ENCODE results near the gene ATP5F1D. TPM values are rescaled to one million over a fixed set of nuclear protein-coding genes. Genes with fewer than 3 reads are reported as not detected.

Gene ATP5F1D
- total RNA-seq, 1 experiment from 2014 or later: 157 TPM

DNA sequence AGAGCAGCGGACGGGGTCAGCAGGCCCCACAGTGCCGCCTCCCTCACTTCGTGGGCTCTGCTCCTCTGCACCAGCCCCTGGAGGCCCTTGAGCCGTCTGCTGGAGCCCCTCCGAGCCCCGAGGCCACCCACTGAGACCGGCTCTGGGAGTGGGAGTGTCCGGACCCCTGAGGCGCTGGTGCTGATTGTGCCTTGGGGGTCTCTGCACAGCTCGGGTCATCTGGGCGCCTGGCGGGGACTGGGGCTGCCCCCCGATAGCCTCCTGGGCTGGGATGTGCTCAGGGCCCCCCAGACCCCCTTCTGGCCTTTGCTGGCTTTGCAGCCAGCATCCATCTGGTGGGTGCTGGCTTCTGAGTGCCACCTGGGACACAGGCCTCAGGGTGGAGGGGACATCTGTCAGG lies 19.2 kb upstream of the ATP5F1D start:
- H3K36me3 ChIP-seq (ENCODE audit: low read depth): no peaks in the 10 kb centered on the region
- H3K27me3 ChIP-seq (ENCODE audit: insufficient read depth, low read depth): no peaks in the 10 kb centered on the region
- H4K20me1 ChIP-seq (ENCODE audit: insufficient read depth): peaks cover 11% of the 10 kb centered on the region; the same call in 1 of the 2 replicates
- intact Hi-C loops (cut with micrococcal nuclease; ENCODE audit: unreplicated experiment): no loop called here
- H3K9me2 ChIP-seq (ENCODE audit: insufficient read depth): no peaks in the 10 kb centered on the region
- no peak overlapping the region for H3K4me3 ChIP-seq
- H2AFZ ChIP-seq: no peak overlapping the region
- TF ChIP-seq, protein P1, sequence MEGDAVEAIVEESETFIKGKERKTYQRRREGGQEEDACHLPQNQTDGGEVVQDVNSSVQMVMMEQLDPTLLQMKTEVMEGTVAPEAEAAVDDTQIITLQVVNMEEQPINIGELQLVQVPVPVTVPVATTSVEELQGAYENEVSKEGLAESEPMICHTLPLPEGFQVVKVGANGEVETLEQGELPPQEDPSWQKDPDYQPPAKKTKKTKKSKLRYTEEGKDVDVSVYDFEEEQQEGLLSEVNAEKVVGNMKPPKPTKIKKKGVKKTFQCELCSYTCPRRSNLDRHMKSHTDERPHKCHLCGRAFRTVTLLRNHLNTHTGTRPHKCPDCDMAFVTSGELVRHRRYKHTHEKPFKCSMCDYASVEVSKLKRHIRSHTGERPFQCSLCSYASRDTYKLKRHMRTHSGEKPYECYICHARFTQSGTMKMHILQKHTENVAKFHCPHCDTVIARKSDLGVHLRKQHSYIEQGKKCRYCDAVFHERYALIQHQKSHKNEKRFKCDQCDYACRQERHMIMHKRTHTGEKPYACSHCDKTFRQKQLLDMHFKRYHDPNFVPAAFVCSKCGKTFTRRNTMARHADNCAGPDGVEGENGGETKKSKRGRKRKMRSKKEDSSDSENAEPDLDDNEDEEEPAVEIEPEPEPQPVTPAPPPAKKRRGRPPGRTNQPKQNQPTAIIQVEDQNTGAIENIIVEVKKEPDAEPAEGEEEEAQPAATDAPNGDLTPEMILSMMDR (conservative IDR thresholded peaks at IDR 0.05): no peak
- no peak for TF ChIP-seq EZH2 (IDR thresholded peaks at IDR 0.05; ENCODE audit: low read depth)
- DNase-seq: no peak
- no peak overlapping the region for H3K27ac ChIP-seq
- peaks cover 15% of the 10 kb centered on the region for H3K79me2 ChIP-seq (ENCODE audit: low read depth)
- BruUV-seq (replicated peaks): no TSS peak
- no peak overlapping the region for H3K4me2 ChIP-seq
- POLR2A ChIA-PET (ENCODE audit: unreplicated experiment): no interaction called here
- H3K4me1 ChIP-seq (replicated peaks; ENCODE audit: insufficient read depth): 0 out of 2 replicates have a peak, but pooled peaks cover under 1% of the 10 kb centered on the region
- H3K9me3 ChIP-seq (ENCODE audit: insufficient read depth, low read depth): no peaks in the 10 kb centered on the region
- CTCF ChIA-PET: no interaction called here
- no peaks in the 10 kb centered on the region for H3F3A ChIP-seq (ENCODE audit: insufficient read depth, low read depth)

DNA sequence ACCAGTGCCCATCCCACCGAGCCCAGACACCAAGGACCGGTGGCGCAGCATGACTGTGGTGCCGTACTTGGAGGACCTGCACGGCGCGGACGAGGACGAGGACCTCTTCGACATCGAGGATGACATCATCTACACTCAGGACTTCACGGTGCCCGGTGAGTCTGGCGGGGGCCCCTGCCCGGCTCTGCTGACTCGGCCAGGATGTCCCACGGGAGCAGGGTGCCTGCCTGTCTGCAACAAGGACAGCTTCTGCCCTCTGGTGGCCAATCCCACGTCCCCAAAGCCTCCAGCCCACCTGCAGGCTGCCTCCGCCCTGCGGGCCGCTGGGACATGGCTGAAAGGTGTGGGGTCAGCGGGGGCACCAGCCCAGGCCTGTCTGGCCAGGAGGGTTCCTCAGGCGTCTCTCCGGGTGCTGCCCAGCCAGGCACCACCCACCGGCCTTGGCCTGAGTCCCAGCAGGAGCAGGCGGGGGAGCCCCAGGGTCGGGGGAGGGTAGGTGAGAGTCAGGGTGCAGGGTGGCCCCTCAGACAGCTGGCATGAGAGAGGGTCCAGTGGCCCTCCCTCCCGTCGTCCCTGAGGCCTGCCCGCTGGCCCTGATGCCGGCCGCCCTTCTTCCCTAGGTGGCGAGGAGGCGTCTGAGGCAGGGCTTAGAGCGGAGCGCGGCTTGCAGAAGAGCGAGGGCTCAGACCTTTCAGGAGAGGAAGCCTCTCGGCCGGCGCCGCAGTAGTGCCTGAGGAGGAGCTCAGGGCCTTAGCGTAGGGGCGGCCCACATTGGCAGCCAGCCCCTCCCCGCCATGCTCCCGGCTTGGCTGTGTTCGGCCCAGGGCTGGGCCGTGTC lies 18.3 kb upstream of the ATP5F1D start:
- H3K9me2 ChIP-seq (ENCODE audit: insufficient read depth): no peaks in the 10 kb centered on the region
- no peak overlapping the region for H2AFZ ChIP-seq
- BruUV-seq (replicated peaks): no TSS peak
- TF ChIP-seq EZH2 (IDR thresholded peaks at IDR 0.05; ENCODE audit: low read depth): no peak
- TF ChIP-seq, protein P1 (conservative IDR thresholded peaks at IDR 0.05): peak; percentile 51; the same call in 1 of the 2 replicates
- H3K4me1 ChIP-seq (replicated peaks; ENCODE audit: insufficient read depth): no peaks in the 10 kb centered on the region
- no peak for DNase-seq
- H3K4me2 ChIP-seq: no peak overlapping the region
- no peaks in the 10 kb centered on the region for H3K36me3 ChIP-seq (ENCODE audit: low read depth)
- H3K27me3 ChIP-seq (ENCODE audit: insufficient read depth, low read depth): no peaks in the 10 kb centered on the region
- peaks cover 11% of the 10 kb centered on the region; the same call in 1 of the 2 replicates for H4K20me1 ChIP-seq (ENCODE audit: insufficient read depth)
- no peak overlapping the region for H3K27ac ChIP-seq
- POLR2A ChIA-PET (ENCODE audit: unreplicated experiment): no interaction called here
- no peak overlapping the region for H3K4me3 ChIP-seq
- H3K9me3 ChIP-seq (ENCODE audit: insufficient read depth, low read depth): no peaks in the 10 kb centered on the region
- H3F3A ChIP-seq (ENCODE audit: insufficient read depth, low read depth): no peaks in the 10 kb centered on the region
- H3K79me2 ChIP-seq (ENCODE audit: low read depth): peaks cover 6% of the 10 kb centered on the region
- intact Hi-C loops (cut with micrococcal nuclease; ENCODE audit: unreplicated experiment): no loop called here
- CTCF ChIA-PET: no interaction called here

DNA sequence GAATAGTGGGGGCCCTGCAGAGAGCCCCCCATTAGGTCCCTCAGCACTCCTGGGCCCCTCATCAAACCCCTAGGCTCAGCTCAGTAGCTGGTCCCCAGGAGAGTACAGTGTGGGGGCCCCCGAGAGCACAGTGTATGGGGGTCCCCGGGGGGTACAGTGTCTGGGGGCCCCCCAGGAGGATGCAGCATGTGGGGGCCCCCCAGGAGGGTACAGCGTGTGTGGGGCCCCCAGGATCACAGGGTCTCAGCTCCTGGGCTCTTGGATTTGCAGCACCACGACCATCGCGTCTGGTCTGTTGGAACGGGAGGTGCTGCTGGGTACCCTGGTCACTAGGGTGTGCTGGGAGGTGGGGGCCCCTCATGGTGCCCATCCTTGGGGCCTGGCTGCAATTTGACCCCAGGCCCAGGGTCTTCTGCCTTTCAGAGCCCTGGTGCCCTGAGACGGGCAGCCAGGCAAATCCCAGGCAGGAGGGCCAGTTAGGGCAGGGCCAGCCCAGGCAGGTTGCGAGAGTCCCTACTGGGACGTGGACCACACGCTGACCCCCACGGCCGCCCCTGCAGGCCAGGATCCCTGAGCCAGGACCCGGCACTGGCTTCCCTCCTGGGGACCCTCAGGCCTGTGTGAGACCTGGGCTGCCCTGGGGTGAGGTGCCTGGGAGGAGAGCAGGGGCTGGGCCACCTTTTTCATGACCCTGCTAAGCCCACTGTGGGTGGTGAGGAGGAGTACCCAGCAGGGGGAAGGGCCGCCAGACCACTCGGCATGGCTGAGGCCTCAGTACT lies 17.3 kb upstream of the ATP5F1D start:
- no peak for DNase-seq
- CTCF ChIA-PET: interaction anchor here (0.7 kb wide), 1 partner anchor 29 kb away, joined by 3 read pairs; no protein-coding TSS in a partner anchor

More for the DNA sequence above, 17.3 kb upstream of the ATP5F1D start:
- Histone ChIP-seq H2AFZ (no peak overlapping the region), H3K27me3 (ENCODE audit: insufficient read depth, low read depth) (no peaks in the 10 kb centered on the region), H3K36me3 (ENCODE audit: low read depth) (no peaks in the 10 kb centered on the region), H3K4me2 (no peak overlapping the region), H3K4me1 (replicated peaks; ENCODE audit: insufficient read depth) (no peaks in the 10 kb centered on the region), H3K79me2 (ENCODE audit: low read depth) (no peaks in the 10 kb centered on the region), H3F3A (ENCODE audit: insufficient read depth, low read depth) (no peaks in the 10 kb centered on the region), H4K20me1 (ENCODE audit: insufficient read depth) (peaks cover 8% of the 10 kb centered on the region; the same call in 1 of the 2 replicates), H3K9me2 (ENCODE audit: insufficient read depth) (no peaks in the 10 kb centered on the region), H3K27ac (no peak overlapping the region), H3K9me3 (ENCODE audit: insufficient read depth, low read depth) (no peaks in the 10 kb centered on the region), H3K4me3 (no peak overlapping the region)
- POLR2A ChIA-PET (ENCODE audit: unreplicated experiment): interaction anchor here (0.6 kb wide), 1 partner anchor 45 kb away, joined by 5 read pairs; no protein-coding TSS in a partner anchor
- TF ChIP-seq, protein P1 (conservative IDR thresholded peaks at IDR 0.05): no peak
- no peak for TF ChIP-seq EZH2 (IDR thresholded peaks at IDR 0.05; ENCODE audit: low read depth)
- no TSS peak for BruUV-seq (replicated peaks)
- intact Hi-C loops (cut with micrococcal nuclease; ENCODE audit: unreplicated experiment): no loop called here
